Head of caudate nucleus (tissue), 42 donors: ENCODE measurements around the gene RNF135.
"Not testable (repeated sequence)": the region's sequence is repeated elsewhere in the genome, so short reads cannot be mapped to it uniquely, and the experiment has no call there.

ENCODE experiments used
- DNase-seq, 42 donors: peaks; one replicate each; pipeline versions ENCODE4 v3.0.0 to v3.0.0-alpha.2; 2020 to 2021; ENCODE audit warnings: mixed read lengths in 7 of 42
- intact Hi-C: fragments of 100-400 bp; cut with DNase I; formaldehyde crosslinking; loops from one replicate; pipeline ENCODE4 v1.15.0; 2022

RNF135 gene

GRCh38 chr17:31046856-31047425 is 76.1 kb downstream of the RNF135 start:
- intact Hi-C loops, DNase-seq: not testable (repeated sequence)

- no peak for DNase-seq
- intact Hi-C loops = no loop called here
Observed at GRCh38 chr17:31048142-31048541, 77.3 kb downstream of the RNF135 start.

GRCh38 chr17:31048780-31049179 is 77.9 kb downstream of the RNF135 start:
- no peak for DNase-seq
- intact Hi-C loops = no loop called here
